ENCODE results near the gene COL5A2. TPM values are rescaled to one million over a fixed set of nuclear protein-coding genes. Genes with fewer than 3 reads are reported as not detected.

Gene COL5A2
- total RNA-seq, 1 donor from 2014 or later: 11.2 TPM

DNA sequence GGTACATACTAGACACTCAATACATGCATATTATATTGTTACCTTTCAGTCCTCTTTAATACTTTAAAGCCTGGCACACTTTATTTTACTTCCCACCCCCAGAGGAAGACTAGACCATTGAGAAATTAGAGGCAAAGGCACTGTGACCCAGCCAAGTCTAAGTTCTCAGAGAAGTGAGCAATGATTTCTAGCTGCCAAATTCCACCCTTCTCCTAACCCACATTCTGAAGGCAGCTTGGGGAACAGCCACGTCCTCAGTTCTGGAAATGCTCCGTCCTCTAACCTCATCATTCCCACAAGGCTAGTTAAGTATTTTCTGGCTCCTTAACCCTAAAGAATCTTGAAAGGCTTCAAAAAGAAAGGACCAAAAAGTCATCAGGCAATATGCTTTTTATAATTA lies 86.6 kb downstream of the COL5A2 start:
- H3K4me2 ChIP-seq: no peak overlapping the region
- no peaks in the 10 kb centered on the region for H3K4me1 Mint-ChIP-seq
- TF ChIP-seq EZH2 (IDR thresholded peaks at IDR 0.05) (no peak), EZH2phosphoT487 (IDR thresholded peaks at IDR 0.05) (no peak)
- TF ChIP-seq, protein P1, sequence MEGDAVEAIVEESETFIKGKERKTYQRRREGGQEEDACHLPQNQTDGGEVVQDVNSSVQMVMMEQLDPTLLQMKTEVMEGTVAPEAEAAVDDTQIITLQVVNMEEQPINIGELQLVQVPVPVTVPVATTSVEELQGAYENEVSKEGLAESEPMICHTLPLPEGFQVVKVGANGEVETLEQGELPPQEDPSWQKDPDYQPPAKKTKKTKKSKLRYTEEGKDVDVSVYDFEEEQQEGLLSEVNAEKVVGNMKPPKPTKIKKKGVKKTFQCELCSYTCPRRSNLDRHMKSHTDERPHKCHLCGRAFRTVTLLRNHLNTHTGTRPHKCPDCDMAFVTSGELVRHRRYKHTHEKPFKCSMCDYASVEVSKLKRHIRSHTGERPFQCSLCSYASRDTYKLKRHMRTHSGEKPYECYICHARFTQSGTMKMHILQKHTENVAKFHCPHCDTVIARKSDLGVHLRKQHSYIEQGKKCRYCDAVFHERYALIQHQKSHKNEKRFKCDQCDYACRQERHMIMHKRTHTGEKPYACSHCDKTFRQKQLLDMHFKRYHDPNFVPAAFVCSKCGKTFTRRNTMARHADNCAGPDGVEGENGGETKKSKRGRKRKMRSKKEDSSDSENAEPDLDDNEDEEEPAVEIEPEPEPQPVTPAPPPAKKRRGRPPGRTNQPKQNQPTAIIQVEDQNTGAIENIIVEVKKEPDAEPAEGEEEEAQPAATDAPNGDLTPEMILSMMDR (IDR thresholded peaks at IDR 0.05): no peak
- no peaks in the 10 kb centered on the region for H3K27me3 Mint-ChIP-seq (ENCODE audit: insufficient read depth, low read depth)
- no peaks in the 10 kb centered on the region for H3F3A ChIP-seq (ENCODE audit: low read depth)
- no peaks in the 10 kb centered on the region for H3K27me3 ChIP-seq
- H3K36me3 ChIP-seq: no peaks in the 10 kb centered on the region
- H3K27ac Mint-ChIP-seq: no peak overlapping the region
- H3K4me3 Mint-ChIP-seq: no peak overlapping the region
- H3K9me3 Mint-ChIP-seq: no peaks in the 10 kb centered on the region
- peaks cover 8% of the 10 kb centered on the region for H3K36me3 Mint-ChIP-seq
- no peak for DNase-seq (ENCODE audit: low spot score)
- H4K20me1 ChIP-seq (ENCODE audit: low read depth): no peaks in the 10 kb centered on the region
- H3K79me2 ChIP-seq (ENCODE audit: low read depth): no peaks in the 10 kb centered on the region
- H3K27ac ChIP-seq: no peak overlapping the region
- no peak overlapping the region for H3K4me3 ChIP-seq
- no peaks in the 10 kb centered on the region for H3K9me3 ChIP-seq (ENCODE audit: low read depth)
- no peak overlapping the region for H2AFZ ChIP-seq (replicated peaks)
- H3K9ac ChIP-seq: no peak overlapping the region
- no peaks in the 10 kb centered on the region for H3K4me1 ChIP-seq

DNA sequence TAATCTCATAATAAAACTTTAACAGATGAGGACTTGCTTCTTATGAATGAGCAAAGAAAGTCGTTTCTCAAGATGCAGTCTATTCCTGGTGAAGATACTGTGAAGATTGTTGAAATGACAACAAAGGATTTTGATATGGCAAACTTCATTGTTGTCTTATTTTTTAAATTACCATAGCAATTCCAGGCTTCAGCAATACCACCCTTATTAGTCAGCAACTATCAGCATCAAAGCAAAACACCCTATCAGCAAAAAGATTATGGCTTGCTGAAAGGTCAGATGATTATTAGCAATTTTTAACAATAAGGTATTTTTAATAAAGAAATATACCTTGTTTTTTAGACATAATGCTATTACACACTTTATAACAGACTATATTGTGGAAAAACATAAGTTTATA lies 88.3 kb downstream of the COL5A2 start:
- Histone ChIP-seq H3F3A (ENCODE audit: low read depth) (no peaks in the 10 kb centered on the region), H3K9me3 (ENCODE audit: low read depth) (no peaks in the 10 kb centered on the region), H3K4me3 (no peak overlapping the region), H3K27me3 (no peaks in the 10 kb centered on the region), H3K4me1 (no peaks in the 10 kb centered on the region), H3K36me3 (no peaks in the 10 kb centered on the region), H3K79me2 (ENCODE audit: low read depth) (no peaks in the 10 kb centered on the region), H3K4me2 (no peak overlapping the region), H2AFZ (replicated peaks) (no peak overlapping the region), H4K20me1 (ENCODE audit: low read depth) (no peaks in the 10 kb centered on the region), H3K9ac (no peak overlapping the region), H3K27ac (no peak overlapping the region)
- no peaks in the 10 kb centered on the region for H3K9me3 Mint-ChIP-seq
- DNase-seq (ENCODE audit: low spot score): no peak
- no peak overlapping the region for H3K4me3 Mint-ChIP-seq
- no peaks in the 10 kb centered on the region for H3K27me3 Mint-ChIP-seq (ENCODE audit: insufficient read depth, low read depth)
- no peaks in the 10 kb centered on the region for H3K4me1 Mint-ChIP-seq
- no peak for TF ChIP-seq EZH2phosphoT487 (IDR thresholded peaks at IDR 0.05)
- TF ChIP-seq EZH2 (IDR thresholded peaks at IDR 0.05): no peak
- TF ChIP-seq, protein P1 (IDR thresholded peaks at IDR 0.05): no peak
- no peak overlapping the region for H3K27ac Mint-ChIP-seq
- peaks cover 12% of the 10 kb centered on the region for H3K36me3 Mint-ChIP-seq

DNA sequence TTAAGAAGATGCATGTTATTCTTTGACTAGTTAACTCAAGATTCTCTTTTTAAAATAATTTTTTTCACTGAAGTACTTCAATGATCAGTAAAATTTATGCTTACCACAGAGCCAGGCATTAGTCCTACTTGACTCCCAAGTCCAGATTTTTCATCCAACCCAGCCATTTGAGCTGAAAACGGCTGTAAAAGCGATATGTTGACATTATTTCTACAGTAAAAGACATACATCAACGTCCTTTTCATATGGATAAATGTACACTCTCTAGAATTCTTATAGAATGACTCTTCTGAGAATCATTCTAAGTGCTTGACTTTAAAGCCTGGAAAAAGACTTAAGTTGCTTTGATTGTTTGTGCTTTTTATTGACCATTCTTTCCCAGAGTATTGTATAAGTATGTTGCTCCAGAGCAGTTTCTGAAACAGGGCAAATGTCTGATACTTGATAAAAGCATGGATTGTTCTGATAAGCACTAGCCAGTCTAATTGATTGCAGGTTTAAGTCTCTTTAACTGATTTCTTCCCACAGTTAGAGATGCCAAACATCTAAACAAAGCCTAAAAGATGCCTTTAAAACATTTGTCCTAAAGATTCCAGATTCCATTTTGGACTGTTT lies 90.9 kb downstream of the COL5A2 start:
- Mint-ChIP-seq H3K9me3 (no peaks in the 10 kb centered on the region), H3K4me1 (no peaks in the 10 kb centered on the region), H3K27ac (no peak overlapping the region), H3K36me3 (peaks cover 8% of the 10 kb centered on the region), H3K4me3 (no peak overlapping the region), H3K27me3 (ENCODE audit: insufficient read depth, low read depth) (no peaks in the 10 kb centered on the region)
- DNase-seq (ENCODE audit: low spot score): no peak
- Histone ChIP-seq H3K79me2 (ENCODE audit: low read depth) (no peaks in the 10 kb centered on the region), H3K36me3 (no peaks in the 10 kb centered on the region), H4K20me1 (ENCODE audit: low read depth) (no peaks in the 10 kb centered on the region), H3K9me3 (ENCODE audit: low read depth) (no peaks in the 10 kb centered on the region), H2AFZ (replicated peaks) (no peak overlapping the region), H3K9ac (no peak overlapping the region), H3F3A (ENCODE audit: low read depth) (no peaks in the 10 kb centered on the region), H3K4me1 (no peaks in the 10 kb centered on the region), H3K27me3 (no peaks in the 10 kb centered on the region), H3K4me2 (no peak overlapping the region), H3K27ac (no peak overlapping the region), H3K4me3 (no peak overlapping the region)
- no peak for TF ChIP-seq EZH2phosphoT487 (IDR thresholded peaks at IDR 0.05)

DNA sequence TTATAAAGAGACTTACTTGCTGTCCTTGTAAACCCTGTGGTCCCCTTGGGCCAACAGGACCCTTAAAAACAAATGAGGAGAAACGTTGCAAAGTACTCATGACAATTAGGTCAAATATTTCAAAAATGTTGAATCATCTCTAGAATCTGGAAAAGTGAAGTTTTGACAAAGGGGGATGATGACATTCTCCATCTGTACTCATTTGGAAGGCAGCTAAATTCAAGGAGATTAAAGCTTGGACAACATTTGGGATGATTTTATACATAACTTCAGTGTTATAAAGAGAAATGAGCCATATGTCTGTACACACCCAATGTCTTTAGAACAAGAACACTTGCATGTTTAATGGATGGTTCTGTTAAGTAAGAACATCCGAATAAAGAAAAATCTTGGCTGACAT lies 92.9 kb downstream of the COL5A2 start:
- no peaks in the 10 kb centered on the region for H3F3A ChIP-seq (ENCODE audit: low read depth)
- Mint-ChIP-seq H3K27me3 (ENCODE audit: insufficient read depth, low read depth) (no peaks in the 10 kb centered on the region), H3K36me3 (peaks cover 11% of the 10 kb centered on the region), H3K4me3 (no peak overlapping the region), H3K27ac (no peak overlapping the region), H3K9me3 (no peaks in the 10 kb centered on the region), H3K4me1 (no peaks in the 10 kb centered on the region)
- TF ChIP-seq, protein P1 (IDR thresholded peaks at IDR 0.05): no peak
- TF ChIP-seq EZH2 (IDR thresholded peaks at IDR 0.05): no peak
- TF ChIP-seq EZH2phosphoT487 (IDR thresholded peaks at IDR 0.05): no peak
- H3K4me1 ChIP-seq: no peaks in the 10 kb centered on the region
- H2AFZ ChIP-seq (replicated peaks): no peak overlapping the region
- no peaks in the 10 kb centered on the region for H3K36me3 ChIP-seq
- no peaks in the 10 kb centered on the region for H3K79me2 ChIP-seq (ENCODE audit: low read depth)
- no peaks in the 10 kb centered on the region for H3K9me3 ChIP-seq (ENCODE audit: low read depth)
- H3K4me3 ChIP-seq: no peak overlapping the region
- DNase-seq (ENCODE audit: low spot score): no peak
- no peak overlapping the region for H3K4me2 ChIP-seq
- H3K27me3 ChIP-seq: no peaks in the 10 kb centered on the region
- no peak overlapping the region for H3K9ac ChIP-seq
- H3K27ac ChIP-seq: no peak overlapping the region
- H4K20me1 ChIP-seq (ENCODE audit: low read depth): no peaks in the 10 kb centered on the region
